Prostate gland (tissue), 2 donors: ENCODE results near the gene GRB7. TPM values are rescaled to one million over a fixed set of nuclear protein-coding genes. Genes with fewer than 3 reads are reported as not detected.

Source experiments
- DNase-seq: peaks from one replicate; pipeline ENCODE4 v3.0.0-alpha.2; 2019; ENCODE audit warnings: low spot score
- H3K27ac ChIP-seq, 2 donors: fragments of 200-600 bp; sonication (generic); 2 replicates each; pipeline ENCODE4 v1.5.1; 2017 to 2019
- H3K27me3 ChIP-seq: fragments of 200-600 bp; sonication (generic); replicated peaks from 2 replicates; pipeline ENCODE4 v1.5.1; 2019; ENCODE audit not compliant: insufficient read depth
- H3K36me3 ChIP-seq, 2 donors: fragments of 200-600 bp; sonication (generic); 1 replicate in 1 of 2; 2 replicates in 1 of 2; pipeline versions ENCODE4 v1.5.1 to v1.8.1; 2017 to 2019
- H3K4me1 ChIP-seq: fragments of 200-600 bp; sonication (generic); replicated peaks from 2 replicates; pipeline ENCODE4 v1.5.1; 2019
- H3K4me3 ChIP-seq, 2 donors: fragments of 200-600 bp; sonication (generic); 2 replicates each; pipeline ENCODE4 v1.5.1; 2017 to 2019
- H3K9me3 ChIP-seq: fragments of 200-600 bp; sonication (generic); 2 replicates; pipeline ENCODE4 v1.5.1; 2017
- CTCF ChIP-seq, 4 experiments: fragments of 200-600 bp in 2 of 4; fragments of 450-650 bp in 2 of 4; sonication (generic) in 2 of 4; IDR thresholded peaks; 1 replicate in 3 of 4; 2 replicates in 1 of 4; pipeline ENCODE4 v1.5.1; 2016 to 2019; ENCODE audit warnings: antibody characterized with exemption in 4 of 4, mild to moderate bottlenecking in 2 of 4, moderate library complexity in 2 of 4
- POLR2A ChIP-seq: fragments of 450-650 bp; IDR thresholded peaks from one replicate; pipeline ENCODE4 v1.6.1; 2016; ENCODE audit warnings: antibody characterized with exemption, mild to moderate bottlenecking
- POLR2AphosphoS5 ChIP-seq: sonication (generic); formaldehyde crosslinking; IDR thresholded peaks from one replicate; pipeline ENCODE4 v1.6.1; 2017; ENCODE audit warnings: antibody characterized with exemption
- WGBS: methylation state at CpG from one replicate; pipeline ENCODE4 v1.1.5; 2018; 5-methylcytosine and 5-hydroxymethylcytosine counted together
- intact Hi-C: fragments of 100-400 bp; cut with DNase I; formaldehyde crosslinking; loops from one replicate; pipeline ENCODE4 v1.14.2; 2022
- total RNA-seq, 2 donors: library from RNA; depleted of rRNA; stranded (reverse); fragments of >200 nt; gene quantifications; one replicate each; pipeline ENCODE4 v1.1.0, GENCODE V29; 2016

Gene GRB7
- total RNA-seq, 2 donors from 2014 or later, result 25.7 to 32.6 TPM

GRCh38 chr17:39755554-39756379 lies 18.0 kb downstream of the GRB7 start:
- Histone ChIP-seq H3K27me3 (no peaks in the 10 kb centered on the region), H3K36me3 (no peaks in the 10 kb centered on the region), H3K27ac (no peak overlapping the region), H3K4me3 (no peak overlapping the region), H3K4me1 (no peaks in the 10 kb centered on the region), H3K9me3 (no peaks in the 10 kb centered on the region)
- WGBS, result 64% methylated on average over 18 of the region's 18 CpGs
- DNase-seq, result no peak
- TF ChIP-seq POLR2AphosphoS5, result no peak
- TF ChIP-seq CTCF (IDR thresholded peaks at IDR 0.05), result no peak
- TF ChIP-seq POLR2A, result no peak
- intact Hi-C loops, result loop anchor here (2.0 kb wide), 1 partner anchor 133 kb away; no protein-coding TSS in a partner anchor

- Histone ChIP-seq H3K4me1 (no peaks in the 10 kb centered on the region), H3K4me3 (no peak overlapping the region), H3K9me3 (no peaks in the 10 kb centered on the region), H3K27me3 (no peaks in the 10 kb centered on the region), H3K36me3 (no peaks in the 10 kb centered on the region), H3K27ac (no peak overlapping the region)
- intact Hi-C loops, result no loop called here
- no peak for DNase-seq
- TF ChIP-seq POLR2AphosphoS5 (no peak), CTCF (IDR thresholded peaks at IDR 0.05) (no peak), POLR2A (no peak)
- 62% methylated on average over 7 of the region's 7 CpGs for WGBS
Observed at GRCh38 chr17:39756380-39757079, 18.8 kb downstream of the GRB7 start.

- H3K36me3 ChIP-seq, result no peaks in the 10 kb centered on the region
- no peaks in the 10 kb centered on the region for H3K27me3 ChIP-seq
- WGBS, result 93% methylated on average over 4 of the region's 4 CpGs
- H3K4me3 ChIP-seq, result no peak overlapping the region
- TF ChIP-seq CTCF (IDR thresholded peaks at IDR 0.05) (no peak), POLR2A (no peak), POLR2AphosphoS5 (no peak)
- intact Hi-C loops, result no loop called here
- no peaks in the 10 kb centered on the region for H3K9me3 ChIP-seq
- no peak for DNase-seq
- no peak overlapping the region for H3K27ac ChIP-seq
- no peaks in the 10 kb centered on the region for H3K4me1 ChIP-seq
Observed at GRCh38 chr17:39757176-39757662, 19.5 kb downstream of the GRB7 start.

GRCh38 chr17:39757931-39758873 lies 20.5 kb downstream of the GRB7 start:
- TF ChIP-seq POLR2AphosphoS5 (no peak), CTCF (IDR thresholded peaks at IDR 0.05) (no peak), POLR2A (no peak)
- WGBS, result 83% methylated on average over 12 of the region's 12 CpGs
- H3K27ac ChIP-seq, result no peak overlapping the region

More at GRCh38 chr17:39757931-39758873, 20.5 kb downstream of the GRB7 start:
- intact Hi-C loops, result no loop called here
- no peak overlapping the region for H3K4me3 ChIP-seq
- H3K27me3 ChIP-seq, result no peaks in the 10 kb centered on the region
- H3K36me3 ChIP-seq, result no peaks in the 10 kb centered on the region
- no peak for DNase-seq
- no peaks in the 10 kb centered on the region for H3K4me1 ChIP-seq
- no peaks in the 10 kb centered on the region for H3K9me3 ChIP-seq
